ENCODE data around the gene GSDME.

Gene GSDME

DNA sequence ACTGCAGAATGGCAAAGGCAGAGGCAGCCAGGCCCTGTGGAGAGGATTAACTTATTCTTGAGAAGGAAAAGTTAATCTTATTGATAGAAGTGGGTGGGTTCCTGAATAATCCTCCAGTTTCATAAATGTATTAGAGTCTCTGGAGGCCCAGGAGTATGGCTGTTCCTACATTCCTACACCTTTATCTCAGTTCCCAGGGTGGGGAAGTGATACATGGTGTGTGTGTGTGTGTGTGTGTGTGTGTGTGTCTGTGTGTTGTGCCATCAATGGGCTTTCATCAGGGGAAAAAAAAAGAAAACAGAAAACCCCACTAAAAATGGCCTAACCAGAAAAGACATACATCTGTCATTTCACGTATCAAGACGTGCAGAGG lies 22.0 kb upstream of the GSDME start:
- H3K4me3 ChIP-seq (ENCODE audit: low read depth, low read length): no peak overlapping the region
- no peaks in the 10 kb centered on the region for H3K9me3 ChIP-seq
- no peaks in the 10 kb centered on the region for H3K4me1 ChIP-seq
- H3K27me3 ChIP-seq: no peaks in the 10 kb centered on the region
- TF ChIP-seq, protein P1, sequence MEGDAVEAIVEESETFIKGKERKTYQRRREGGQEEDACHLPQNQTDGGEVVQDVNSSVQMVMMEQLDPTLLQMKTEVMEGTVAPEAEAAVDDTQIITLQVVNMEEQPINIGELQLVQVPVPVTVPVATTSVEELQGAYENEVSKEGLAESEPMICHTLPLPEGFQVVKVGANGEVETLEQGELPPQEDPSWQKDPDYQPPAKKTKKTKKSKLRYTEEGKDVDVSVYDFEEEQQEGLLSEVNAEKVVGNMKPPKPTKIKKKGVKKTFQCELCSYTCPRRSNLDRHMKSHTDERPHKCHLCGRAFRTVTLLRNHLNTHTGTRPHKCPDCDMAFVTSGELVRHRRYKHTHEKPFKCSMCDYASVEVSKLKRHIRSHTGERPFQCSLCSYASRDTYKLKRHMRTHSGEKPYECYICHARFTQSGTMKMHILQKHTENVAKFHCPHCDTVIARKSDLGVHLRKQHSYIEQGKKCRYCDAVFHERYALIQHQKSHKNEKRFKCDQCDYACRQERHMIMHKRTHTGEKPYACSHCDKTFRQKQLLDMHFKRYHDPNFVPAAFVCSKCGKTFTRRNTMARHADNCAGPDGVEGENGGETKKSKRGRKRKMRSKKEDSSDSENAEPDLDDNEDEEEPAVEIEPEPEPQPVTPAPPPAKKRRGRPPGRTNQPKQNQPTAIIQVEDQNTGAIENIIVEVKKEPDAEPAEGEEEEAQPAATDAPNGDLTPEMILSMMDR (IDR thresholded peaks at IDR 0.05; ENCODE audit: low read depth, low read length): no peak
- DNase-seq: no peak
- H3K36me3 ChIP-seq: no peaks in the 10 kb centered on the region

- Histone ChIP-seq H3K9me3 (no peaks in the 10 kb centered on the region), H3K4me3 (ENCODE audit: low read depth, low read length) (no peak overlapping the region), H3K4me1 (no peaks in the 10 kb centered on the region), H3K27me3 (no peaks in the 10 kb centered on the region), H3K36me3 (no peaks in the 10 kb centered on the region)
- TF ChIP-seq, protein P1 (IDR thresholded peaks at IDR 0.05; ENCODE audit: low read depth, low read length): no peak
- no peak for DNase-seq
Measured at GRCh38 chr7:24778543-24779282, 21.4 kb upstream of the GSDME start.

DNA sequence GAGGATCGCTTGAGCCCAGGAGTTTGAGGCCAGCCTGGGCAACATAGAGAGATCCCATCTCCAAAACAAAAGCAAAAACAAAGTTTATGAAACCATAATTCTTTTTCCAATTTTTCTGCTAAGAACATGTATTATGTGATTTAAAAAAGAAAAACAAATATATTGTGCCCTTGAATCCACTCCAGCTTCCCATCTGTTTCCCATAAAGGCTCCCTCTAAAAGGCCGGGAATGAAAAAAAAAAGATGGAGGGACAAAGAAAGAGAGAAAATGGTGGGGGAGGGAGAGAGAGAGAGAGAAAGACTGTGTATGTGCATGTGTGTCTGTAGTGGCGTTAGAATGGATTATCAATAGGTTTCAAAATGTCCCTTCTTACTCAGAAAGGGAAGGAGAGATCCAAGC lies 20.5 kb upstream of the GSDME start:
- H3K36me3 ChIP-seq: no peaks in the 10 kb centered on the region
- TF ChIP-seq, protein P1 (IDR thresholded peaks at IDR 0.05; ENCODE audit: low read depth, low read length): no peak
- no peaks in the 10 kb centered on the region for H3K27me3 ChIP-seq
- H3K4me3 ChIP-seq (ENCODE audit: low read depth, low read length): no peak overlapping the region
- no peak for DNase-seq
- H3K4me1 ChIP-seq: no peaks in the 10 kb centered on the region
- H3K9me3 ChIP-seq: no peaks in the 10 kb centered on the region

- DNase-seq: no peak
- TF ChIP-seq, protein P1 (IDR thresholded peaks at IDR 0.05; ENCODE audit: low read depth, low read length): no peak
- Histone ChIP-seq H3K27me3 (no peaks in the 10 kb centered on the region; the same call in 1 of the 2 replicates), H3K9me3 (no peaks in the 10 kb centered on the region), H3K4me3 (ENCODE audit: low read depth, low read length) (no peak overlapping the region), H3K36me3 (no peaks in the 10 kb centered on the region), H3K4me1 (no peaks in the 10 kb centered on the region)
Measured at GRCh38 chr7:24773646-24774045, 16.4 kb upstream of the GSDME start.

GRCh38 chr7:24769851-24770250 lies 12.6 kb upstream of the GSDME start:
- TF ChIP-seq, protein P1 (IDR thresholded peaks at IDR 0.05; ENCODE audit: low read depth, low read length): no peak
- no peak for DNase-seq
- Histone ChIP-seq H3K4me1 (no peaks in the 10 kb centered on the region), H3K27me3 (no peaks in the 10 kb centered on the region; the same call in 1 of the 2 replicates), H3K36me3 (no peaks in the 10 kb centered on the region), H3K4me3 (ENCODE audit: low read depth, low read length) (no peak overlapping the region), H3K9me3 (no peaks in the 10 kb centered on the region)

DNA sequence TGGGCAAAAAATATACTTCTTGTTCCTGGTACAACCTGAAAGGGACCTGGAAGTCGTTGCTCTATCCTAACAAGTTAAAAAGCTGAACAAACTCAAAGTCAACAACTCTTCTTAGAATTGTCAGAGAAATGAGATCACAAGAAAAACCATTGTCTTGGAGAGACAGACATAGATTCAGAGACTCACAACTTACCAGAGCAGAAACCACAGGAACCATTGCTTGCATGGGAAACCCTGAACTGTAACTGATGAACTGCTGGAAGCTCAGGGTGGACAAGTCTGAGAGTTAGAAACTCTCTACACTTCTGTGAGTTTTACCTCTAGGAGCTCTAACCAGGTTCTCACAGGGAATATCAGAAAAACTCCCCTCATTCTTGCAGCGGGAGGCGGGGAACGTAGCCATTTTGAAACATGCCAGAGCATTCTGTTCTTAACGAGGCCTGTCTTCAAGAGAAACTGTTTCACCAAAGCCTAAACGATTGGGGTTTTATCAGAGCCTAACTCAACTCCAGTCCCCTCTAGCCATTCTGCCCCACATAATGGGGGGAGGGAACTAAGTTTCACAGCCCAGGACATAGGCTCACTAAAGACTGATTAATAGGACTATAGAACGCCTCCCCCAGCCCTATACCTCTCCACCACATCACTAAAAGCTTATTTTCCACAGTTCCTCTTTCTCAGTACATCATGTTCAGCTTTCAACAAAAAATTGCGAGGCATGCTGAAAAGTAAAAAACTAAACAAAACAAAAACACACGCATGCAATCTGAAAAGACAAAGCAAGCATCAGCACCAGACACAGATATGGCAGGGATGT lies 12.0 kb upstream of the GSDME start:
- H3K36me3 ChIP-seq: no peaks in the 10 kb centered on the region
- TF ChIP-seq, protein P1 (IDR thresholded peaks at IDR 0.05; ENCODE audit: low read depth, low read length): no peak
- H3K4me1 ChIP-seq: no peaks in the 10 kb centered on the region
- no peaks in the 10 kb centered on the region for H3K9me3 ChIP-seq
- no peaks in the 10 kb centered on the region; the same call in 1 of the 2 replicates for H3K27me3 ChIP-seq
- no peak for DNase-seq
- H3K4me3 ChIP-seq (ENCODE audit: low read depth, low read length): no peak overlapping the region
